Islet precursor cell (in vitro differentiated cells): ENCODE measurements around the gene CLSTN2.

Experiments
- DNase-seq: peaks from one replicate; pipeline ENCODE4 v3.0.0-alpha.2; 2018

CLSTN2 gene

DNA sequence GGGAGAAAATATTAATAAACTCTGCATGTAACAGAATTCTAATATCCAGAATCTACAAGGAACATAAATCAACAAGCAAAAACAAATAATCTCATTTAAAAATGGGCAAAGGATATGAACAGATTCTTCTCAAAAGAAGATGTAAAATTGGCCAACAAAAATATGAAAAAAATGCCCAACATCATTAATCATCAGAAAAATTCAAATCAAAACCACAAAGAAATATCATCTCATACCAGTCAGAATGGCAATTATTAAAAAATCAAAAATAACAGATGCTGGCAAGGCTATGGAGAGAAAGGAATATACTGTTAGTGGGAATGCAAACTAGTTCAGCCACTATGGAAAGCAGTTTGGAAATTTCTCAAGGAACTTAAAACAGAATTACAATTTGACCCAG is 592.2 kb downstream of the CLSTN2 start:
- DNase-seq: no peak

DNA sequence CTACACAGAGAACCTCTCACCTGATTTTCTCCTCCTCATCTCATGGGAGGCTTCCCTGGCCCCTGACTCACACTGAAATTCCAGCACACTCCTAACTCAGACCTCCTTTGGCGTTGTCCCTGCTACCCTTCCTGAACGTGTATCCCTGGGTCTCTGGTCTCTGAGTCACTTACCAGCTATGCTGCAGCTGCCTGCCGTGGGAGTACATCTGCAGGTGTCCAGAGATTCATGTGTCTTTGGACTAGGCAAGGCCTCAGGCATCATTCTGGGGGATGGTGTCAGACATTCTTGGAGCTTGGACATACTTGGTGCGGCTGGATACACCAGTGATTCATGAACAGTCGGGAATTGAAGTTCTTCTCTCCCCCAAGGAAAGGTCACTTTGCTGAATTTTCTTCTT is 594.1 kb downstream of the CLSTN2 start:
- peak; percentile 100 for DNase-seq

DNA sequence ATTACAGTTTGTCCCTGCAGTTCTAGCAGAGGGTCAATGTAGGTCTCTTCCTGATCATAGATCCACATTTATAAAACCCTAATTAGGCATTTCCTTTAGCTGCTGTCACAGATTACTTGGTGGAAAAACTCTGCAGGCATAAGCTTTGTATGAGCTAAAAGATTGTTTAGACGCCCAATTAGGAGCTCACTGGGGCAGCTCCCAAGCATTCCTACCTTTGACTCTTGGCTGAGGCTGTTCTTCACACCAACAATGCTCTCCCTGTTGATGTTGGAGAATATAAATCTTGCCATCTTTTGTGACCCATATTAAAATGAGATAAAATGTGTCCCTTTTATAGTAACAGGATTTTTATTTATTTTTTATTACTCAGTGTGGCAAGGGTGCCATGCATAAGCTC is 594.6 kb downstream of the CLSTN2 start:
- no peak for DNase-seq

DNA sequence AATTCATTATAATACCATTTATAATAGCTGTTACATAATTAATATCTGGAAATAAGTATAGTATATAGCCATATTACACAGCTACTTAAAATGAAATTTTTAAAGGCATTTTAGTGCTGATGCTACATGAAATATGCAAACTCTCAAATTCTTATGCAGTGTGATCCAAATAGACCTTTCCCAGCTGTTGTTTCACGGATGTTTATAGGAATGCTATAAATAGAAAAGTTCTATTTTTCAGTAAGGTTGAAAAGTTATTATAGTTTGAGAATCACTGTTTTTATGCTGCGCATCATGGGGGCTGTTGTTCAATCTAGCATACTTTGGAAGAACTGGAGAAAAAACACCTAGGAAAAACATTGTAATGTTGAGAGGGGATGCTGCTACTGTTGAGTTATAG is 595.1 kb downstream of the CLSTN2 start:
- DNase-seq: no peak

DNA sequence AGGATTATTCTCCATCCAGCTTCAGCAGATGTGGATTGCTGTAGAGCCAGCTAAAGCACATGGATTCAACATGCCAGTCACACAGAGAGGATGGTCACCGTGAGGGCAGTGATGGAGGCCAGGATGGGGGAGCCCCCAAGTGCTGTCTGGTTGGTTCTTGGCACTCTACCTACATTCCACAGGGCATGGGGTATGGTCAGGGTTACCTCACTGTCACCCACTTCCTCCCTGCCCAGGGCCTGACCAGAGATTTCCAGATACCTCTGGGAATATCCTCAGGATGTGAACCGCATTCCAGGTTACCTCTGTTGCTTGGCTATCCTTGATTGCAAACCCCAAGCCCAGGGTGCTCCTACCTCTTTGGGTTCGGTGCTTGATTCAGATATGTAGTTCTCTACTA is 595.6 kb downstream of the CLSTN2 start:
- no peak for DNase-seq

DNA sequence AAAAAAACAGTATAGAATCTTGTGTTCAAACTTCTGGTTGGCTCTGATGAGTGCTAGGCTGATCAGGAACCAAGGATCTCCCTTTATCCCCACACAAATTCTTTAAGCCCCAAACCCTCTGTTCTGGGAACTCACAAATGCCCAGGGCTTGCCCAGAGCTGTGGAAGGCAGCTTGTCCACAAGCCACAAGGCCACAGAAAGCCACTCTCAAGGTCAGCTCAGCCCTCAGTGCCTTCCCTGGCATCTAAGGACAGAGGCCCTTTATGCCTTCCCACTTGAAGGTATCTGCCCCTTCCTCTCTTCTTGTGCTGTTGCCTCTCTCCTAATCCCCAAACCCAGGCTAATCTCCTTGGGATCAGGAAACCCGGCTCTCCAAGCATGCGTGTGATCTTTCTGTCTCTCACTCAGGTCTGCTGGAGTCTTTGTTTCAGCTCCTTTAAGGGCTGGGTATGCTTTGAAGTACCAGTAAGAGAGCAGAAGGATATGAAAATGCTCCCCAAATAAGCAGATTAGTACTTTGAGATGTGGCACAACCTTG is 597.9 kb downstream of the CLSTN2 start:
- DNase-seq: no peak

DNA sequence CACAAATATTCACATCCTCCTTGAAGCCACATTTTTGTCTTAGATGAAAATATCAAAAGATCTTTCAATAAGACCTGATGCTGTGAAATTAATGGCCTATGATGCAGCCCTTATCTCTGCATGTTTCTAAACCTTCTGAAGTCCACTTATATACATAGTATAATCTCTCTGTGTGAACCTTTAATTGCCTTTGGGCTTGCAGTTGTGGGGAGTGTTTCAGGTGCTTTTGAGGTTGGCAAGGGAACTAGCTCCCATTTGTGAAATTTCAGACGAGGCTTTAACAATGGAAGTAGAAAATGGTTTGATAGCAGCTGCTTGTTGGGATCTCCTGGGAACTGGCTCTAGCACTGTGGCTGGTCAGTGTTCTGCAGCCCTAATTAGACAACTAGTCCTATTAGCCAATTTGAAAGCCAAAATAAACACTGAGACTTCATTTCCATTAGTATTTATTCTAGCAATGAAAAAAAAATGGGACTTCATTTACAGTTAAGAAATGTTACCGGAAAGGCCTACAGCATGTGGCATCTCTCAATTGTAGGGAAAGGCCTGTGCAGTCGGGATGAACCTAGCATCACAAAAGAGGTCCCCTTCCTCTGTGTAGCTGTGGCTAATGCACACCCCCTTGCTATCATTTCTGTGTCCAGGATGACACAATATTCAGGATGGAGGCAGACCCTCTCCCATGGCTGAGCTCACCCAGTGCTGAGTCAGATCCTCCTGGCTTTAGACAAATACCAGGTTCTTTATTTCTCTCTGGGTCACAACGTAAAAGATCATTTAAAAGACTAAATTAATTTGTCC is 602.1 kb downstream of the CLSTN2 start:
- DNase-seq: no peak

DNA sequence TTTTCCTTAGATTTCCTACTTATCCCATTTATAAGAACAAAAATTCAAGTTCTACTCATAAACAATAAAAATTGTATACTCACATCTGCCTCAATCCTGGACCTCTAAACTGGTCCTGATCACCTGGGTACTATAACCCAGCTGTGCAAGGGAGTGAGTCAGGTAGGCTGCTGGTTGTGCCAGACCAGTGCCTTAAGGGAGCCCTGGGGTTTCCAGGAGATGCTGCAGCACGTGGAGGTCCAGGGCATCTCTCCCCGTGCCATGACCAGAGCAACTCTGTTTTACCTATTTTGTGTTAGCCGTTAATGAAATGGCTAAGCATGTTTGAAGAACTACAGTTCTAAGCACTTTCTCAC is 602.7 kb downstream of the CLSTN2 start:
- peak; percentile 9 for DNase-seq

DNA sequence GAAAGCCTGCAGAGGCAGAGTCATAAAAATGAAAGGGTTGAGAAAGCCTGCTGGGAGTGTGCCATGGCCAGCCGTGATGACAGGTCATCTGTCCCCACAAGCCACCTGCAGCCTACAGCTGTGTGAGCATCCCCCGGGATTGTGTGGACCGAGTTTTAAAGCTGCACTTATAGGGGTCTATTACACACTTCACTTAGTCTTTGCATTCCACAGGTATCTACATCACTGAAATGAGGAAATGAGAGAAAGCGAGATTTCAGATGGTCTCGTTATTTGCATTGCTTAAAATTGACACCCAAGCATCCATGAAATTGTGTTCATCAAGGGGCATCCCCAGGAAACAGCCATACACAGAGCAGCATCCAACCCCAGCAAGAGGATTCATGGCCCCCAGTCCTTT is 605.3 kb downstream of the CLSTN2 start:
- DNase-seq: peak; percentile 17

DNA sequence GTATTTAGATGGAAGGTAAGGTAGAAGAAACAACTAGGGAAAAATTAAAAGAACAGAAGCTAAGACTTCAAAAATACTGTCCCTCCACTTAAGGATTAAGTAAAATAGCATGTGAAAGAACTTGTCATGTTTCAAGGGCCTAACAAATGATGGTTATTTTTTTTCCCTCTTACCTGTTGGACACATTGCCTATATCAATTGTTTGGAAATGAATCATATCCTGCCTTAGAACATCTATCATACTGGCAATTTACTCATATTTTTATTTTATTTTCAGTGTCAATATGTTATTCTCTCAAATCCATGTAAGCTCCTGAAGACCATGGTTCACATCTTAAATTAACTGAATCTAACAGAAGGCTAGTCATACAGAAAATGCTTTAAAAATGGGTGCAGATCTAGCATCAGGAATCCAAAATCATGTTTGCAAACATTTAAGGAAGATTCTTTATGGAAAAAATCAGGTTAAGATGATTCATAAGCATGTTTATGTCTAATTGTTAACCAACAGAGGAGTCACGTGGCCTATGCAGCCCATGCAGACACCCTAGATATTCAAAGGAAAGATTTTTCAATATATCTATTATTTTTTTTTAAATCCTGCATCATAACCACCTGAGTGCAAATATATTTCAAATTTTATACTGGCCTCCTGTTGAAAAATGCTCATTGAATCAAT is 607.1 kb downstream of the CLSTN2 start:
- no peak for DNase-seq

DNA sequence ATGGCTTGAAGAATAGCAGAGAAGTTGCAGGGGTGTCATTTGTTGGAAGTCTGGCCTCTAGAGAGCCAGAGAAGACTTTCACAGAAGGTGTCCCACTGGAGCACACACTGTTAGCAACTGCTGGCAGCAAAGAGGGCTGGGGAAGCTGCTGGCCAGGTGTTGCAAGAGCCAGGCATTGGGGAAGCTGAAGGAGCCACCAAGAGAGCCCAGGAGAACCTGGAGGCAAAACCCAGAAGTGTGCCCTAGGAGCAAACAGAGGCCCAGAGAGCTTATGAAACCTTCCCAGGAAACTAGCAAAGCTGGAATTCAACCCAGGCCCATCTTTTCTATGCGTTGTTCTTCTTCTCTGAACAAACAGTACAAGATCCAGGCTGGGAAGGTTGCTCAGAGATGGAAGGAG is 610.2 kb downstream of the CLSTN2 start:
- DNase-seq: peak; percentile 36

DNA sequence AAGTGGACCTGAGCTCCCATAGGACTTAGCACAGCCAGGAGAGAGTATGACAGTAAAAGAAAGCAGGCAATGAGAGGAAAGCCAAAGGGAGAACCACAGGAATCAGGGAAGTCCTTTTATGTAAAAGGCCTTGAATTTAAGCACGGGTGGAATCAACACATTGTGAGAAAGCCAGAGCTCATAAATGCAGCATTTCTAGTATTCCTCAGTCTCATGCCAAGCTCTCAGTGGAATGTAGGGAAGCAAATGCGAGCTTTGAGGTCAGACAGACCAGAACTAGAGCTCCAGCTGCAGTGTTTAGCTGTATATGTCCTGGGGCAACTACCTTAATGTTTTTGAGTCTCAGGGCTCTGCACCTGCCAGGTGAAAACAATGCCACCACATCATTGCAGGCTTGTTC is 610.8 kb downstream of the CLSTN2 start:
- peak; percentile 48 for DNase-seq

DNA sequence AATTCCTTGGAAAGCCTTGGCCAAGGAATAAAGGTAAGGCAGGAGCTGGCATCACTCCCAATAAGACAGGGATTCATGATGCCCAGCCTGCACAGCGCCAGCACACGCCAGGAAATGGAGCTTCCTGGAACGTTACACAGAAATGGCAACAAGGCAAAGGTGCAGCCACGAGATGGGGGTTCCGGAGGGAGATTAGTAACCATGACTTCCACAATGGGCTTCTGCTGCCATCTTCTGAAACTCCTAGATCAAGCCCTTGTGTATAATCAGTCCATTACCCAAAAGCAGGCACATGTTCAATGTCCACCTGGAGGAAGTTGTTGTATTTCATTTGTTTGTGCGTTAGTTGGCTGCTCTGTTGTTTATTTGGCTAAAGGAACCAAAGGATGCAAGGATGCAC is 611.7 kb downstream of the CLSTN2 start:
- DNase-seq: peak; percentile 38

DNA sequence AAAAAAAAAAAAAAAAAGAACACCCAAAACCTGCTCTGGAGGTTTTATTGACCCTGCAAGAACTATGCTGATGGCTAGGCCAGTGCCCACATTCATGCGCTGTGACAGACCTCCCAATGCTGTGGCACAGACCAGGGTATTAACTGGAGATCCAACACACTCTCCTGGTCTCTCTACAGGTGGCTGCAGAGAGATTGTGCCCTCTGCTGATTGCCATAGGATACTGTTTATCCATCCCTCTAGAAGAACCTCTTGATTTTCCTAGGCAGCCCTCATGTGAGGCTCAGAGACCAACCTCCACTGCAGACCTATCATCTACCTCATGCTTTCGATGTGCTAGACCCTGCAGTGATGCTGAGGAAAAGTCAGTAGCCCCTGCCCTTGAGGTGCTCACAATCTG is 617.4 kb downstream of the CLSTN2 start:
- DNase-seq: no peak

DNA sequence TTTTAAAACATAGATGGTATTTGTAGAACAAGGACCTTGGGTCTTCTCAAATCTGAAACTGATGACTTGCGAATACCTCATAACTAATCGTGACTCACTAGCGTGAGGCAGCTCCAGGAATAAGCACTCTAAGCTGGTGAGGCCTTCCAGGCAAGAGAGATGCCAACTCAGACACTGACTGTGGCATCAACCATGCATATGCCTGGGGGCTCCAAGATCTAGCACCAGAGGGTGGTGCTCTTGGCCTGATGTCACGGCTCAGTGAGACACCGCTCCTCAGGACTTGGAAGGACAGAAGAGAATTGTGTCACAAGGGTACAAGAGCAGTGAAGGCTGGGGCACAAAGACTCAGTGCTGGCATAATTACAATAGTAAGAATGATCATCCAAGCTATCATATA is 617.9 kb downstream of the CLSTN2 start:
- no peak for DNase-seq

DNA sequence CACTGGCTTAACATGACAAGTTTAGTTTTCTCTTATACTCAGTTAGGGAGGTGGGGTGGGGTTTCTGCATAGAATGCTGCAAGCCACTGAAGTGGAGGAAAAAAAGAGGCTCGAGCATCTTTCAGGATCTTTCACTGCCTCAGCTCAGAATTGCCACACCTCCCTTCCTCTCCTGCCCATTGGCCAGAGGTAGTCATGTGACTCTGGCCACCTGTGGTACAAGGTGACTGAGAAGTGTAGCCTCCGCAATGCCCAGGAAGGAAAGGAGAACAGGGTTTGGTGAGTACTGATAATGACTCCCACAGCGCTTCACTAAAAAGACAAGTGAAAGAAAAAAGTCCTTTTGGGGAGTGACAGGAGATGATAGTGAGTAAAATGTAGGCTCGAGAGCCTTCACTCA is 618.6 kb downstream of the CLSTN2 start:
- DNase-seq: no peak

DNA sequence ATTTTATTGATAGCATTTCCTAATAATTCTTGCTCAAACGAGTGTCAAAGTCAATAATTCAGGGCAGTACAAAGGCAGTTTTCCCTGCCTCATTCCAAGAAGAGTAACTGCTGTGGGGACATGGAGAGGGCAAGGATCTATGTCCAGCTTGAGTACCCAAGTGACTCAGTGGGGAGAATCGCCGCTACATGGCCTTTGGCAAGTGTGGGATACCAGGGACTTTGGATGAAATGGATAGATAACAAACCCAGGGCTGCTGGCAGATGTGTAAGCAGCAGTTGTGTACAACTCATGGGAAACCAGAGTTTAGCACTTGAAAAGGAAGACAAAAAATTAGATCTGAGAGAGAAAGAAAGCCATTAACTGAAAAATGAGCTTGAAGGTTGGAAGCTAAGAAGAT is 620.7 kb downstream of the CLSTN2 start:
- DNase-seq: no peak

DNA sequence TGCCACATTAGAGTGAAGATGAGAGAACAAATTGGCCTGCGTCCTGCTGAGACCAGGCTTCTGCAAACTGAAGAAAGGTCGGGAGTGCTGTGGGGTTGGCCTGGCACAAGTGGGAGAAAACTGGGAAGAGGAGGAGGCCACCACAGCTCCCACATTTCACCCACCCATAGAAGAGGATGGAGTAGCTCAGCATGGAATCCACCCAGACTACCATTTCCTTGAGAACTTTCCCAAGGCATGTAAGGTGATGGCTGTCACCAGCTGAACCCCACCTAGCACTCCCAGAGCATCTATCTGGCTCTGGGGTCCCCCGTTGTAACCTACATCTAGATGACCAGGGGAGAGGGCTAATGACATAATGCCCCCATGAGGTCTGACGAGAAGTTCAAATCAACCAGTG is 622.5 kb downstream of the CLSTN2 start:
- no peak for DNase-seq

DNA sequence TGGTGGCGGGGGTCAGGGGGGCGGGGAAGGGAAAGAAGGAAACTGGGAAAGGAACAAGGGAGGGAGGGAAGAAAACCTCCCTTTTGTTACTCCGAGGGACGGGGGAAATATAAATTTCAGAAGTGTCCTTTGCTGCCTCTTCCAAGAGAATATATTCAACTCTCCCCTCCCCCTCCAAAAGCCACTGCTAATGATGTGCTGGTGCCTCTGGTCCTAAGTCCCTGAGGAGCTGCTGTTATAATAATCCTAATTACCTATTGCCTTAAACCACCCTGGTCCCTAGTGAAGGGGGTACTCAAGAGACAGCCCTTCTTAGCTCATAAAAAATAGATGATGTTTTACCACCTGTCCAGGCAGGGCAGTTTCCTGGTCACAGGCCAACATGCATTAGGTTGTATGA is 624.6 kb downstream of the CLSTN2 start:
- no peak for DNase-seq

DNA sequence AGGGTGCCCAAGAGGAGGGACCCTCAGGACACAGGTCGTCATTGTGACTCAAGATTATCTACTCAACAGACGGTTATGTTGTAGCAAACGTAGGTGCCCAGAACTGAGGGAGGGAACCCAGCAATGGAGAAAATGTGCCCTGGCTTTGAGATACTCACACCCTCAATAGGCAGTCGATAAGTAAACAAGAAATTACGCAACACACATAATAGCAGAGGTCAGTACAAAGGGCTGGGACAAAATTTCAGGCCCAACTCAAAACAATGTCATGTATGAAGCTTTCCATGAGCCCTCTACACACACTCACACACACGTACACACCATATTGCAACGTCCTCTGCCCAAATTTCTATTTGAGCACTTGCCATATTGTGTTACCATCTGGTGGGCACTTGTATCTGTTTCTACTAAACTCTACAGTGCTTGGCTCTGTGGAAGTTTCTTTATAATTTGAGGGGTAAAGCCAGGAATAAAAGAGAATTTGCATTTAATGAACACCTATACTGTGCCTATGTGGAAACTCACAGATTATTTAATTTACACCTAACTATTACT is 628.3 kb downstream of the CLSTN2 start:
- DNase-seq: no peak

DNA sequence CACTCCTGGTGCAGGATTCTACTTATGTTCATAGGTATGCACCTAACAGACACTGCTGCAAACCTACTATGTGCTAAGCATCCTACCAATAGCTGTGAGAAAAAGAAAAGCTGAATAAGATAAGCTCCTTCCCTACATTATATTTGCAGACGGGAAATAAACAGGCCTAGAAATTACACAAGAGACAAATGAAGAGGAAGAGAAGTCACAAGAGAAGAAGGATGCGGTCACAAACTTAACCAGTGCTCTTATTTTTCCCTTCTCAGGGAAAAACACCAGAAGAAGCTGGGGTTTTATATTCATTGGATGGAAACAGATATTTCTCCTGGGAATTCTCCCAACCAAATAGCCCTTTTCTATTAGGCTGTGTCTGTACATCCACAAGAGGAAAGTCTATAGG is 633.1 kb downstream of the CLSTN2 start:
- DNase-seq: no peak

DNA sequence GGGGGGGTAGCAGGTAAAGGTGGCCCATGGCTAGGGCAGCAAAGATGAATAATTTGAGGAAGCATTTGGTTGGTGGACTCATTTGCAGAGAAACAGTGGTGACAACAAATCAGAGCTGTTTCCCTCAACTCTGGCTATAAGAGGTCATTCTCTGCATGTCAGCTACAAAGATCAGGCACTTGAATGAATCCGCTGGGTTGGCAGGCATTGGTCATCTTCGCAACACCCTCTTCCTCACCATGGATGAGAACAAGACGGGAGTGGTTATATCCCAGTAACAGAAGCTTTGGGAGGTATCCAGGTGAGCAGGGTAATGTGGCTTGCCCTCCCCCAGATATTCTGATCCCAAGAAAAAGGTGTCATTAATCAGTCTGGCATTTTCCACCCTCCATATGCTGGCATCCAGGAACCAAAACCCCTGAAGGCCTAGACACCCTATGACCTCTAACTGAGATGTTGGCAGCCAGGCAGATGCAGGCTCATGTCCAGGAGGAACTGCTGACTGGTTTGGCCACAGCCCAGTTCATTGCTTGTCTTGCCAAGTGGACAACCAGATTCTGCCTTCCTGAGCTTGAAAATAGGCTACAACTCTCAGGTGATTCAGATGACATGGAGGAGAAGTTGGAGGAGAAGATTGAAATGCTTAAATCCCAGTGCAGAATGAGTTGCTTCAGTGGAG is 634.0 kb downstream of the CLSTN2 start:
- DNase-seq: no peak

DNA sequence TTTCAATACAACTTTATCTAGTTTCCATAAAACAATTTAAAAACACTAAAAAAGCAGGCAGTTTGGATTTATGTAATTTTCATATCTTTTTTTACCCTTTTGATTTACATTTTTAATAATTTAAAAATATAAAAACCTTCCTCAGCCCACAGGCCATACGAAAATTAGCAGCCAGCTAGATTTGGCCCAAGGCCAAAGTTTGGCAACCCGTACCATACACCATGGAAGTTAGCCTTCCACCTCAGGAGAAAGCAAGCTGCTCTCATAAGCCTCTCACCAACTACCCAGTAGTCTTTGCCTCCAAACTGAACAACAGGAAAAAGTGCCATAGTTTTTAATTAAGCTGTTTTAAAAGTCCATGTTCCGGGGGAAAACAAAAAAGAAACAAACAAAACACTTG is 635.6 kb downstream of the CLSTN2 start:
- DNase-seq: no peak

DNA sequence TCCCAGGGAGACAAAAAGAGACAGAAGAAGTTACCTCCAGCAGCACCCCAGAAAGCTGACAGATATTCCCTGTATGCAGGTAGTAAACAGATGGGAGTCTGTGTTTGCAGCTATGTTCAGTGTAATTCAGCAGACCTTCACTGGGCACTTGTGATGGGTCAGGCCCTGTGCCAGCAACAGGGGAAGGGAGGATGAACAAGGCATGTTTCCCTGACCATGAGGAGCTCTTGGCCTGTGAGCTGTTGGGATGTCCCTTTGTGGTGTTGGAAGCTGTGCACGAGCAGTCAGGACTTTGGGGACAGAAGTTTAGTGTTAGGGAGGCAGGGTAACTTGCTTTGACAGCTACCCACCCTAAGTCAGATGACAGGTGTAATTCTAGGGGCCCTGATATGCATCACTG is 636.9 kb downstream of the CLSTN2 start:
- no peak for DNase-seq
